GM12892 (cell line): ENCODE measurements around the gene RBBP9.

ENCODE experiments used
- POLR2A ChIP-seq: IDR thresholded peaks from 2 replicates; pipeline ENCODE4 v1.6.1; 2011; ENCODE audit warnings: low read depth, low read length, control low read depth
- POLR2AphosphoS5 ChIP-seq: IDR thresholded peaks from 2 replicates; pipeline ENCODE4 v1.6.1; 2011; ENCODE audit warnings: low read depth, low read length, control low read depth

DNA sequence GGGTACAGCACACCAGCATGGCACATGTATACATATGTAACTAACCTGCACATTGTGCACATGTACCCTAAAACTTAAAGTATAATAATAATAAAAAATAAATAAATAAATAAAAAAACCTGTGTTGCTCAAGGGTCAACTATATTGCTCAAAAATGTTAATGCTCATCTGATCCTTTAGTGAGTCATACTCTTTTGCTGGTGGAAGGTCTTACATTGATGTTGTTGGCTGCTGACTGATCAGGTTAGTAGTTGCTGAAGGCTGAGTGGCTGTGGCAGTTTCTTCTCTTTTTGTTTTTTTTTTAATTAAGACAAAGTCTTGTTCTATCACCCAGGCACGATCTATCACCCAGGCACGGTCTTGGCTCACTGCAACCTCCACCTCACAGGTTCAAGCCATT, 40.6 kb upstream of the RBBP9 start:
- no peak for TF ChIP-seq POLR2A
- TF ChIP-seq POLR2AphosphoS5 = no peak
